HCT116 (cell line): ENCODE measurements around the gene CLCN4.

ENCODE experiments used
- ATF3 ChIP-seq: IDR thresholded peaks from 2 replicates; pipeline ENCODE4 v1.6.1; 2012
- CTCF ChIP-seq, 3 experiments: fragments of 200-600 bp in 1 of 3; sonication (generic) in 1 of 3; IDR thresholded peaks in 2 of 3; conservative IDR thresholded peaks in 1 of 3; 2 replicates each; pipeline ENCODE4 v1.5.1; 2012 to 2017; ENCODE audit warnings: low read depth in 2 of 3, low read length in 2 of 3, antibody characterized with exemption in 1 of 3, borderline replicate concordance in 1 of 3, control low read depth in 1 of 3, mild to moderate bottlenecking in 1 of 3, mixed read lengths in 1 of 3, mixed run types in 1 of 3, moderate library complexity in 1 of 3; ENCODE audit not compliant: insufficient read depth in 1 of 3
- JUND ChIP-seq: IDR thresholded peaks from 2 replicates; pipeline ENCODE4 v1.6.1; 2012
- SIN3A ChIP-seq: IDR thresholded peaks from 2 replicates; pipeline ENCODE4 v1.6.1; 2012; ENCODE audit warnings: low read depth

GRCh38 chrX:10286195-10286594, 129.4 kb downstream of the CLCN4 start:
- no peak for TF ChIP-seq CTCF (IDR thresholded peaks at IDR 0.05 in 2 of 3, conservative IDR thresholded peaks at IDR 0.05 in 1 of 3; ENCODE audit: borderline replicate concordance in 1 of 3, insufficient read depth in 1 of 3, low read depth in 2 of 3, low read length in 2 of 3)
- no peak for TF ChIP-seq SIN3A
- TF ChIP-seq ATF3 = no peak
- TF ChIP-seq JUND = no peak
